Trophoblast cell (in vitro differentiated cells and primary cell): ENCODE data around the gene CYP3A4.
"Not testable (repeated sequence)": the region's sequence is repeated elsewhere in the genome, so short reads cannot be mapped to it uniquely, and the experiment has no call there.

Source experiments
- DNase-seq, 2 donors: peaks; one replicate each; pipeline ENCODE4 v3.0.0-alpha.2; 2016
- H2AFZ ChIP-seq: 2 replicates; pipeline ENCODE4 v1.6.1; 2013; ENCODE audit warnings: low read length, moderate library complexity, mild to moderate bottlenecking; ENCODE audit not compliant: insufficient read depth, poor library complexity
- H2AK5ac ChIP-seq: 2 replicates; pipeline ENCODE4 v1.6.1; 2013; ENCODE audit warnings: mild to moderate bottlenecking, low read length
- H2BK120ac ChIP-seq: 2 replicates; pipeline ENCODE4 v1.6.1; 2013; ENCODE audit warnings: low read length, mild to moderate bottlenecking, moderate library complexity; ENCODE audit not compliant: insufficient read depth, poor library complexity
- H2BK12ac ChIP-seq: 2 replicates; pipeline ENCODE4 v1.6.1; 2013; ENCODE audit warnings: mild to moderate bottlenecking, low read length, moderate library complexity
- H2BK5ac ChIP-seq: 2 replicates; pipeline ENCODE4 v1.6.1; 2013; ENCODE audit warnings: low read length, low read depth, moderate library complexity, mild to moderate bottlenecking; ENCODE audit not compliant: poor library complexity
- H3K14ac ChIP-seq: 2 replicates; pipeline ENCODE4 v1.6.1; 2013; ENCODE audit warnings: mild to moderate bottlenecking, low read length
- H3K18ac ChIP-seq: 2 replicates; pipeline ENCODE4 v1.6.1; 2013; ENCODE audit warnings: mild to moderate bottlenecking, low read length
- H3K23ac ChIP-seq: 2 replicates; pipeline ENCODE4 v1.6.1; 2013; ENCODE audit warnings: low read length
- H3K27ac ChIP-seq: 2 replicates; pipeline ENCODE4 v1.5.1; 2013; ENCODE audit warnings: low read depth, mild to moderate bottlenecking, inconsistent platforms, low read length, moderate library complexity
- H3K27me3 ChIP-seq: 2 replicates; pipeline ENCODE4 v1.6.1; 2013; ENCODE audit warnings: inconsistent platforms, mild to moderate bottlenecking, low read length, moderate library complexity; ENCODE audit not compliant: insufficient read depth
- H3K36me3 ChIP-seq, 2 experiments: 1 replicate in 1 of 2; 2 replicates in 1 of 2; pipeline ENCODE4 v1.6.1; 2013; ENCODE audit warnings: low read length in 2 of 2, mild to moderate bottlenecking in 2 of 2, moderate library complexity in 1 of 2; ENCODE audit not compliant: insufficient read depth in 2 of 2, control insufficient read depth in 1 of 2
- H3K4ac ChIP-seq: 2 replicates; pipeline ENCODE4 v1.6.1; 2013; ENCODE audit warnings: low read depth, mild to moderate bottlenecking, low read length, moderate library complexity
- H3K4me1 ChIP-seq, 2 experiments: 1 replicate in 1 of 2; 2 replicates in 1 of 2; pipeline ENCODE4 v1.6.1; 2013; ENCODE audit warnings: low read length in 2 of 2, mild to moderate bottlenecking in 2 of 2, moderate library complexity in 1 of 2; ENCODE audit not compliant: insufficient read depth in 2 of 2, control insufficient read depth in 1 of 2
- H3K4me2 ChIP-seq: 2 replicates; pipeline ENCODE4 v1.6.1; 2013; ENCODE audit warnings: inconsistent platforms, mild to moderate bottlenecking, low read length, moderate library complexity
- H3K4me3 ChIP-seq: 2 replicates; pipeline ENCODE4 v1.5.1; 2013; ENCODE audit warnings: mild to moderate bottlenecking, low read depth, low read length, inconsistent platforms
- H3K79me1 ChIP-seq: one replicate; pipeline ENCODE4 v1.6.1; 2013; ENCODE audit warnings: low read length
- H3K79me2 ChIP-seq: 2 replicates; pipeline ENCODE4 v1.6.1; 2013; ENCODE audit warnings: low read length, mild to moderate bottlenecking; ENCODE audit not compliant: control insufficient read depth, insufficient read depth, poor library complexity
- H3K9ac ChIP-seq: 2 replicates; pipeline ENCODE4 v1.6.1; 2013; ENCODE audit warnings: mild to moderate bottlenecking, low read length
- H3K9me3 ChIP-seq: 2 replicates; pipeline ENCODE4 v1.6.1; 2013; ENCODE audit warnings: low read depth, mild to moderate bottlenecking, control low read depth, inconsistent platforms, low read length; ENCODE audit not compliant: insufficient read depth
- H4K12ac ChIP-seq: 2 replicates; pipeline ENCODE4 v1.6.1; 2013; ENCODE audit warnings: low read depth, mild to moderate bottlenecking, low read length, moderate library complexity
- H4K8ac ChIP-seq: 2 replicates; pipeline ENCODE4 v1.6.1; 2013; ENCODE audit warnings: low read depth, mild to moderate bottlenecking, low read length, moderate library complexity
- H4K91ac ChIP-seq: one replicate; pipeline ENCODE4 v1.6.1; 2013; ENCODE audit warnings: low read depth, mild to moderate bottlenecking, low read length, moderate library complexity
- WGBS: extraction: QIAGEN DNeasy Blood & Tissue Kit; methylation state at CpG from one replicate; pipeline ENCODE4 v1.1.7; 2013; ENCODE audit warnings: missing lambda C conversion rate; ENCODE audit not compliant: insufficient read length, insufficient coverage; ENCODE audit errors: extremely low coverage; 5-methylcytosine and 5-hydroxymethylcytosine counted together

The CYP3A4 gene

GRCh38 chr7:99755085-99755484 lies 28.9 kb downstream of the CYP3A4 start:
- no peak overlapping the region for H3K9ac ChIP-seq
- H3K79me1 ChIP-seq, result no peaks in the 10 kb centered on the region
- no peak overlapping the region for H3K14ac ChIP-seq
- H2BK120ac ChIP-seq, result no peak overlapping the region
- H3K27ac ChIP-seq, result no peak overlapping the region
- no peak overlapping the region for H2AFZ ChIP-seq
- H3K27me3 ChIP-seq, result no peaks in the 10 kb centered on the region
- H3K4me3 ChIP-seq, result no peak overlapping the region
- H3K4me2 ChIP-seq, result no peak overlapping the region
- H3K4ac ChIP-seq, result no peak overlapping the region
- H2BK5ac ChIP-seq, result no peak overlapping the region
- peaks cover 0 to 2% of the 10 kb centered on the region in 2 experiments for H3K4me1 ChIP-seq
- no peak overlapping the region for H4K12ac ChIP-seq
- no peak overlapping the region for H2BK12ac ChIP-seq
- H4K91ac ChIP-seq, result no peak overlapping the region
- no peak overlapping the region for H3K23ac ChIP-seq
- no peaks in the 10 kb centered on the region for H3K36me3 ChIP-seq
- H3K9me3 ChIP-seq, result no peaks in the 10 kb centered on the region
- no peak for DNase-seq
- H3K18ac ChIP-seq, result no peak overlapping the region
- no peaks in the 10 kb centered on the region for H3K79me2 ChIP-seq
- H2AK5ac ChIP-seq, result no peak overlapping the region
- WGBS, result no CpG with 5 or more reads among the region's 1 CpG
- no peak overlapping the region for H4K8ac ChIP-seq

DNA sequence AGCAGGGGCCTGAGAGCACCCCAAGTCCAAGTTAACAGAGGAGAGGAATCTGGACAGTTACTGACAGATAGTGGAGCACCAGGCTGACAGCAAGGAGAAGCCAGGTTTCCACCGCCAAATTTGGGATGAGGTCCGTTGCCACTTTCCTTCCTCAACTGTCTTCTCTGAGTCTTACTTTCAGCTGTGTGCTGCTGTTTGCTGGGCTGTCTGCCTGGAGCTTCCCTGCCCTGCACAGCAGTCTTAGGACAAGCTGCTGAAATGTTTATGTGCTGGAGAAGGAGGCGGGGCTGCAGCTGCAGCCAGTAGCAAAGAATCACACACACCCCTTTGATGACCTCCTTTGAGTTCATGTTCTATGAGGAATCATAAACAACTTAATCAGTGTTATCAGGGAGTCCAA lies 31.6 kb downstream of the CYP3A4 start:
- H2AFZ ChIP-seq, result no peak overlapping the region
- DNase-seq, result no peak
- H2BK120ac ChIP-seq, result no peak overlapping the region
- H3K27me3 ChIP-seq, result no peaks in the 10 kb centered on the region
- H2AK5ac ChIP-seq, result no peak overlapping the region
- no peaks in the 10 kb centered on the region for H3K9me3 ChIP-seq
- no peak overlapping the region for H4K91ac ChIP-seq
- no peak overlapping the region for H3K18ac ChIP-seq
- H3K4me2 ChIP-seq, result no peak overlapping the region
- no peak overlapping the region for H3K4ac ChIP-seq
- H3K14ac ChIP-seq, result no peak overlapping the region
- H3K4me3 ChIP-seq, result no peak overlapping the region
- WGBS, result no CpG with 5 or more reads among the region's 3 CpGs
- H3K27ac ChIP-seq, result no peak overlapping the region
- H3K36me3 ChIP-seq, result no peaks in the 10 kb centered on the region
- H3K79me2 ChIP-seq, result no peaks in the 10 kb centered on the region
- no peak overlapping the region for H3K9ac ChIP-seq
- no peak overlapping the region for H4K12ac ChIP-seq
- no peak overlapping the region for H2BK5ac ChIP-seq
- H4K8ac ChIP-seq, result no peak overlapping the region
- peaks cover 0 to 2% of the 10 kb centered on the region in 2 experiments for H3K4me1 ChIP-seq
- H3K23ac ChIP-seq, result no peak overlapping the region
- H2BK12ac ChIP-seq, result no peak overlapping the region
- H3K79me1 ChIP-seq, result no peaks in the 10 kb centered on the region

GRCh38 chr7:99751322-99752052 lies 32.5 kb downstream of the CYP3A4 start:
- not testable (repeated sequence) for H3K4ac ChIP-seq, H3K14ac ChIP-seq, H4K12ac ChIP-seq

GRCh38 chr7:99748846-99749579 lies 35.0 kb downstream of the CYP3A4 start:
- no peaks in the 10 kb centered on the region for H3K9me3 ChIP-seq
- H3K4me1 ChIP-seq, result peaks cover 0 to 2% of the 10 kb centered on the region in 2 experiments
- no peak overlapping the region for H3K23ac ChIP-seq
- H3K36me3 ChIP-seq, result no peaks in the 10 kb centered on the region
- H3K9ac ChIP-seq, result no peak overlapping the region
- H4K12ac ChIP-seq, result no peak overlapping the region
- H2BK120ac ChIP-seq, result no peak overlapping the region
- no peak overlapping the region for H3K4ac ChIP-seq
- H3K79me1 ChIP-seq, result no peaks in the 10 kb centered on the region
- H3K4me2 ChIP-seq, result no peak overlapping the region
- H3K4me3 ChIP-seq, result no peak overlapping the region
- H3K27ac ChIP-seq, result no peak overlapping the region
- H3K27me3 ChIP-seq, result no peaks in the 10 kb centered on the region
- H4K91ac ChIP-seq, result no peak overlapping the region
- no peak overlapping the region for H4K8ac ChIP-seq
- WGBS, result no CpG with 5 or more reads among the region's 6 CpGs
- no peak overlapping the region for H2BK5ac ChIP-seq
- DNase-seq, result no peak
- no peak overlapping the region for H2AFZ ChIP-seq
- no peak overlapping the region for H2AK5ac ChIP-seq
- H2BK12ac ChIP-seq, result no peak overlapping the region
- H3K79me2 ChIP-seq, result no peaks in the 10 kb centered on the region
- H3K14ac ChIP-seq, result no peak overlapping the region
- H3K18ac ChIP-seq, result no peak overlapping the region

More at GRCh38 chr7:99751322-99752052, 32.5 kb downstream of the CYP3A4 start:
- no CpG with 5 or more reads among the region's 5 CpGs for WGBS
- not testable (repeated sequence) for H3K79me2 ChIP-seq, H2AFZ ChIP-seq, H3K36me3 ChIP-seq, H2AK5ac ChIP-seq, DNase-seq, H4K8ac ChIP-seq, H3K9ac ChIP-seq, H3K9me3 ChIP-seq, H2BK5ac ChIP-seq, H2BK120ac ChIP-seq, H3K4me2 ChIP-seq, H3K27me3 ChIP-seq, H4K91ac ChIP-seq, H3K27ac ChIP-seq, H3K18ac ChIP-seq, H3K4me1 ChIP-seq, H3K79me1 ChIP-seq, H3K4me3 ChIP-seq, H3K23ac ChIP-seq, H2BK12ac ChIP-seq
